ENCODE results near the gene LDLRAD4. TPM values are rescaled to one million over a fixed set of nuclear protein-coding genes. Genes with fewer than 3 reads are reported as not detected.

The LDLRAD4 gene
- total RNA-seq, 1 donor = 0.54 TPM

- H3K4me3 ChIP-seq (ENCODE audit: low read depth, low read length) = no peak overlapping the region
- TF ChIP-seq CTCF (IDR thresholded peaks at IDR 0.05; ENCODE audit: insufficient read depth, low read length) = no peak
- DNase-seq (ENCODE audit: low read depth) = no peak
These were observed 435.3 kb downstream of the LDLRAD4 start for GRCh38 chr18:13653746-13654433.

- no peak for TF ChIP-seq CTCF (IDR thresholded peaks at IDR 0.05; ENCODE audit: insufficient read depth, low read length)
- no peak overlapping the region for H3K4me3 ChIP-seq (ENCODE audit: low read depth, low read length)
- DNase-seq (ENCODE audit: low read depth) = no peak
These were observed 439.4 kb downstream of the LDLRAD4 start for GRCh38 chr18:13657974-13658373.

GRCh38 chr18:13658436-13659204 lies 440.1 kb downstream of the LDLRAD4 start:
- H3K4me3 ChIP-seq (ENCODE audit: low read depth, low read length) = no peak overlapping the region
- no peak for DNase-seq (ENCODE audit: low read depth)
- no peak for TF ChIP-seq CTCF (IDR thresholded peaks at IDR 0.05; ENCODE audit: insufficient read depth, low read length)

- TF ChIP-seq CTCF (IDR thresholded peaks at IDR 0.05; ENCODE audit: insufficient read depth, low read length) = no peak
- no peak overlapping the region for H3K4me3 ChIP-seq (ENCODE audit: low read depth, low read length)
- DNase-seq (ENCODE audit: low read depth) = peak; percentile 80
These were observed 441.9 kb downstream of the LDLRAD4 start for GRCh38 chr18:13660510-13660909.

GRCh38 chr18:13661051-13661778 lies 442.7 kb downstream of the LDLRAD4 start:
- no peak for TF ChIP-seq CTCF (IDR thresholded peaks at IDR 0.05; ENCODE audit: insufficient read depth, low read length)
- no peak overlapping the region for H3K4me3 ChIP-seq (ENCODE audit: low read depth, low read length)
- no peak for DNase-seq (ENCODE audit: low read depth)

- peak; percentile 39 for DNase-seq (ENCODE audit: low read depth)
These were observed 443.3 kb downstream of the LDLRAD4 start for GRCh38 chr18:13661779-13662256.

More at GRCh38 chr18:13661779-13662256, 443.3 kb downstream of the LDLRAD4 start:
- no peak overlapping the region for H3K4me3 ChIP-seq (ENCODE audit: low read depth, low read length)
- no peak for TF ChIP-seq CTCF (IDR thresholded peaks at IDR 0.05; ENCODE audit: insufficient read depth, low read length)
